NCI-H524 (cell line): ENCODE measurements around the gene HSDL1.
"Not testable (repeated sequence)": the region's sequence is repeated elsewhere in the genome, so short reads cannot be mapped to it uniquely, and the experiment has no call there.

Source experiments
- DNase-seq, 2 experiments: peaks; one replicate each; lab custom pipeline; 2025; lab: John Stamatoyannopoulos, UW

The HSDL1 gene

GRCh38 chr16:84138824-84139627 lies 6.0 kb downstream of the HSDL1 start:
- peak; percentile 82 to 84 for DNase-seq

- DNase-seq: no peak
Measured at GRCh38 chr16:84138500-84138823, 6.5 kb downstream of the HSDL1 start.

GRCh38 chr16:84137769-84138357 lies 7.1 kb downstream of the HSDL1 start:
- no peak for DNase-seq

DNA sequence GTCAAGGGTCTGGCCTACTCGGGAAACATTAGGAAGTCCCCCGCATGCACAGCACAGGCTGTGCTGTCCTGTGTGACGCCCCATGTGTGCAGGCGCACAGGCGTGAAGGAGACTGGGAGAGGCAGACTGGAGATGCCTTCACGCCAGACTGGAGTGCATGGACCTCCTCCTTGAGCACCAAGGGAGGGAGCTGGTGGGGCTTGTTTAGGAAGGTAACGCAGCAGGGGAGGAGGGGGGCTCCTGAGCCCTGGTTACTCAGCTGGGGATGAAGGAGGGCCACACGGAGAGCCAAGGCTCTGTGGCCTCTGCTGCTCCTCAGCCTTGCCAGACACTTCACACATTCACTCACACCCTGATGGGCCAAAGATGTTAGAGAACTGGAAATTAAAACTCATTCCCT lies 7.7 kb downstream of the HSDL1 start:
- DNase-seq: no peak

DNA sequence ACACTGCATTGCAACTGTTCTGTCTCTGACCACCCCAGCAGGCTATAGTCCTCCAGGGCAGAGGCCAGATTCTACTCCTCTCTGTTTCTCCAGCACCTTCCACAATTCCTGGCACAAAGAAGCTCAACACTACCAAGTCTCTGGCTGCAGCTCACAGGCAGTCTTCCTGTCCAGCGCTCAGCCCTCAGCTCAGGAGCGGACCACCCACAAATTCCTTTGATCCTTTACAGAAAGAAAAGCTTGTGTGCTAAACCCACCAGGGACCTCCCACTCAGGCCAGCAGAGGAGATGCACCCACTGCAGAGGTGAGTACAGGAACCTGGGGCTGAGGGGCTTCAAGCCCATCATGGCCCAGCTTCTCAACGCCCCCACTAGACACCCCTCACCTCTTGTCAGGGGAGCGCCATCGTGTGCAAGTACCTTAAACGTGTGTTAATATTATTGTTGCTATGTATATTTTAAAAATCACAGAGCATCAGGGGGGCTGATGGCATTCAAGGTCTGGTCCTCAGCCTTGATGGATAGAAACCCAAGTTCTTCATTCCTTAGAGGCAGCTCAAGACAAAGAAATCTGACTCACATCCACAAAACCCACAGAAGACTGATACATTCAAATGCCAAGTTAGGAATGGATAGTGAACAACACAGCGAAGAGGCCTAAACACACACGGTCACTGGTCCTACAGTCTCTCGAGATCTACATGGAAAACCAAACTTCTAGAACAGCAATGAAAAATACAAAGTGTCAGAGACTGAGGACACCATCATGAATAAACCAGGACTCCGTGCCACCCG lies 8.4 kb downstream of the HSDL1 start:
- no peak for DNase-seq

GRCh38 chr16:84132527-84133285 lies 12.3 kb downstream of the HSDL1 start:
- no peak for DNase-seq

DNA sequence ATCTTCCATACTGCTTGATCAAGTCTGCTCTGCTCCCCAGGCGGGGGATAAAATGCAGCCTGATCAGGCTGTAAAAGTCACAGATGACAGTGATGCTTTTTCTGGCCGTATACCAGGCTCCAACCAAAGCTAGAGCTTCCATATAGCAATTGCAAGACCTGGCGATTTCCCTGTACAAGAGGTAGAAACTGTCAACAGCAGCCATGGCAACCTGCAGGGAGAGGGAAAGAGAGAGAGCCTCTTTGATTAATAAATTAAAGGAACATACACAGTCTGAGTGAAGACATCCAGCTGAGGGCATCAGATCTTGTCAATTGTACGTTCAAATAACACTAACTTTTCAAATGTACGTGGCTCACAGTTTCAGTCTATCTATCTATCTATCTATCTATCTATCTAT lies 13.9 kb downstream of the HSDL1 start:
- no peak for DNase-seq

DNA sequence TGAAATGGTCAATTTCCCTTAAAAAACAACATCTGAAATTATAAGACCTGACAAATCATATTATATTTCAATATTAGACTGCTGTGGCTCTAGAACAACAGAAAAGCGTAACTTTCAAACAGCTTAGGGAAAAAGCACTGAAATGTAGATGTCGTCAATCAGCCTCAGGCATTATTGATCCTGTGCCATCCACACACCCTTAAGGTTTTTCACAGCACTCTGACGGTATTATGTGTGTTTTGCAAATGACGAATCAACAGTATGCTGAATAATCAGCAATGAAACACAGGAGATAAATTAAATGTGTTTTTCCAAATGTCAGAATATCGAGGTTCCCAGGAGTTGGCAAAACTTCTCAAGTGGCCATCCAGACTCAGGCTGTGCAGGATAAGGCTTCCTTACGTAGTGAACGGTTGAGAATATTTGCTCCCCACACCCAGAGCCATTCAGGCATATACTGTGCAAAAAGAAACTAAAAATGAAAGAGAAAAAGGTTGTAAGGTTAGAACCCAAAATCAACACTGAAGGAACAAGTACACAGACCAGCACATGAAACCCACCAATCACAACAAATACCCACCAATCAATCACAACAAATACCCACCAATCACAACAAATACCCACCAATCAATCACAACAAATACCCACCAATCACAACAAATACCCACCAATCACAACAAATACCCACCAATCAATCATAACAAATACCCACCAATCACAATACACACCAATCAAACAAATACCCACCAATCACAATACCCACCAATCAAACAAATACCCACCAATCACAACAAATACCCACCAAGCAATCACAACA lies 20.5 kb downstream of the HSDL1 start:
- DNase-seq: no peak

- DNase-seq: no peak
Measured at GRCh38 chr16:84121007-84121406, 24.0 kb downstream of the HSDL1 start.

DNA sequence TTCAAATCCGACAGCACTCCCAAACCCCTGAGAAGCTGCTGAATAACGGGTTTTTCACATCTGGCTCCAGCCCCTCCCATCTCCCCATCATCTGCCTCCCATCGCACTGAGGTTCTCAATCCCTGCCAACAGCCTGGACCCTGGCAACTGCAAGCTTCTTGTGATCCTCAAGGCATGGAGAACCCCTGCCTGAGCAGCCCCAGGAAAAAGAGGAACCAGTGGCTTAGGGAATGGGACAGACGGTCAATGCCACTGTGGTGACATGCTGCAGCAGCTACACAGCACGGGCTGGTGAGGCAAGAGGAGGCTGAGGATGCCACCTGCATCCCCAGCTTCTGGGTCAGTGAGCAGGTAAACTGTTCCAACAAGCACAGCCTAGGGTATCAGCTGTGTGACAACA lies 25.0 kb downstream of the HSDL1 start:
- DNase-seq: no peak

GRCh38 chr16:84119368-84119767 lies 25.6 kb downstream of the HSDL1 start:
- no peak for DNase-seq

GRCh38 chr16:84118315-84118714 lies 26.7 kb downstream of the HSDL1 start:
- DNase-seq: not testable (repeated sequence)

- peak; percentile 15 to 50 for DNase-seq
Measured at GRCh38 chr16:84117494-84117843, 27.5 kb downstream of the HSDL1 start.

DNA sequence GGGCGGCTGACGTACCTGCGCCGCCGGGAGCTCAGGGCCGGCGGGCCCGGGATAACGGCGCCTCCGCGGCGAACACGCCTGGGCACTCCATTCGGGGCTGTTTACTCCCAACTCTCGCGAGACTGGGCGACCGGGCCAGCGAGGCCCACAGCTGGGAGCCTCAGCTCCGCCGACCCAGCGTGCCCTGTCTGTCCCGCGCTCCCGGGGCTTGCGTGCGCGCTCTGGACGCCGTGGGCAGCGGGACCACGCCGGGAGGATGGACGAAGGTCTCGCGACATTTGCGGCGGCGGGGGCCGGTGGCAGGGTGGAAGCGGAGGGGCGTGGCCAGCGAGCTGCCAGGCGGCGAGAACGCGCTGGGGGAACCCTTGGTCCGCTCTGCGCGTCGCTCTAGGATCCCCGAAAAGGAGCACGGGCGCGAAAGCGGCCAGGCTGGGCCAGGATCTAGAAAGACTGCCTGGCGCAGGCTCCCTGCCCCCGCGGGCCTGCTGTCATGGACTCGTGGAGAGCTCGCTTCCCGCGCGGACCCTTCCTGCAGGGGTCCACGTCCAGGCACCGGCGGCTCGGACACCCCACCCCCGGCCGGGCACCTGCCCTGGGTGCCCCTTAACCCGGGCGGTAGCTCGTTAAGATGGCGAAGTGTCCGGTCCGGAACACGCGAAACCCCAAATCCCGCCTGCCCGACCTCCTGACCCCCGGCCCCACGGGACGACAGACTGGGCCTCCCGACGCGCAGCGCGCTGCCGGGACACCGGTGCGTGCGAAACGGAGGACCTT lies 28.1 kb downstream of the HSDL1 start, which contains the start of gene MBTPS1:
MBTPS1 (minus strand) TSS at position 223 of the 774 bp plus-strand sequence. CDS start 15,159 bp downstream, outside the sequence.
- peak; percentile 96 to 99 for DNase-seq

GRCh38 chr16:84115919-84116719 lies 28.9 kb downstream of the HSDL1 start:
- DNase-seq: peak in 1 of 2 experiments; percentile 73

DNA sequence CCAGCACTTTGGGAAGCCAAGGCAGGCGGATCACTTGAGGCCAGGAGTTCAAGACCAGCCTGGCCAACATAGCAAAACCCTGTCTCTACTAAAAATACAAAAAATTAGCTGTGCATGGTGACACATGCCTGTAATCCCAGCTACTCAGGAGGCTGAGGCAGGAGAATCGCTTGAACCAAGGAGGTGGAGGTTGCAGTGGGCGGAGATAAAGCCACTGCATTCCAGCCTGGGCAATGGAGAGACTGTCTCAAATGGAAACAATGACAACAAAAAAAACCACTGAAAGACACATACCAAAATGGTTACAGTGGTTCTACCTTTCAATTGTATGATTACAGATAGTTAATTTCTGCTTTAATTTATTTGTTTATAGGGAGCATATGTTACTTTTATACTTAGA lies 33.0 kb downstream of the HSDL1 start:
- DNase-seq: not testable (repeated sequence)

DNA sequence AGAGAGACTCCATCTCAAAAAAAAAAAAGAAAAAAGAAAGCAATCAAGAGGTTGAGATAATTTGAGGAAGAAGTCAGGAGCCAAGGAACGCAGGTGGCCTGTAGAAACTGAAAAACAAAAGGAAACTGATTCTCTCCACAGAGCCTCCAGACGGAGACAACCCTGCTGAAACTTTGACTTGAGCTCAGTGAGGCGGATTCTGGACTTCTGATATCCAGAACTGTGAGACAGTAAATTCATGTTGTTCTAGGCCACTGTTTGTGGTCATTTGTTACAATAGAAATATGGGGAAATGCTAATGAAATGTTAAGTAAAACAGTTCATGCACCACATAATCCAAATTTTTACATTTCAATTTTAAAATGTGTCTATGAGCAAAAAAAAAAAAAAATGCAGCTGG lies 33.5 kb downstream of the HSDL1 start:
- no peak for DNase-seq

DNA sequence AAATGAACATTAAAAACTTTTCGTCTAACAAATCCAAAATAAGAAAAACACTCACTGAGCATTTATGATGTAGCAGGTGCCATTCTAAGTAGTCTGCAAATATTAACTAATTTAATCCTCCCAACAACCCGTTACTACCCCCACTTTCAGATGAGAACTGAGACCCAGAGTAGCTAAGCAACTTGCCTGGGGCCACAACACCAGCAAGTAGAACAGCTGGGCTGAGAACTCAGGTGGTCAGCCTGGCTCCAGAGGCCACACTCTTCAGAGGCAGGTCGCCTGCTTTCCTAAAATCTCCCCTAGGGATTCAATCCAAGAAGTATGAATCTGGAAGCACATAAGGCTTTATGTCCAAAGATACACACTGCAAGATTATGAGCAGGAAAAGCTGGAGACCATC lies 34.5 kb downstream of the HSDL1 start:
- no peak for DNase-seq

GRCh38 chr16:84109598-84110335 lies 35.2 kb downstream of the HSDL1 start:
- DNase-seq: no peak
